PC-3 (cell line): Measurements from ENCODE around the gene CTTN.

ENCODE experiments used
- CTCF ChIP-seq: fragments of 300-600 bp; sonication (generic); conservative IDR thresholded peaks from 2 replicates; pipeline ENCODE4 v1.5.1; 2017; ENCODE audit warnings: antibody characterized with exemption, low read depth, mild to moderate bottlenecking, low read length
- EZH2 ChIP-seq: fragments of 300-600 bp; sonication (generic); IDR thresholded peaks from one replicate; pipeline ENCODE4 v1.6.1; 2017; ENCODE audit warnings: antibody characterized with exemption, mild to moderate bottlenecking, low read length; ENCODE audit not compliant: unreplicated experiment
- EZH2phosphoT487 ChIP-seq: fragments of 300-600 bp; sonication (generic); IDR thresholded peaks from 2 replicates; pipeline ENCODE4 v1.6.1; 2018; ENCODE audit warnings: mild to moderate bottlenecking, antibody characterized with exemption, low read length, borderline replicate concordance

DNA sequence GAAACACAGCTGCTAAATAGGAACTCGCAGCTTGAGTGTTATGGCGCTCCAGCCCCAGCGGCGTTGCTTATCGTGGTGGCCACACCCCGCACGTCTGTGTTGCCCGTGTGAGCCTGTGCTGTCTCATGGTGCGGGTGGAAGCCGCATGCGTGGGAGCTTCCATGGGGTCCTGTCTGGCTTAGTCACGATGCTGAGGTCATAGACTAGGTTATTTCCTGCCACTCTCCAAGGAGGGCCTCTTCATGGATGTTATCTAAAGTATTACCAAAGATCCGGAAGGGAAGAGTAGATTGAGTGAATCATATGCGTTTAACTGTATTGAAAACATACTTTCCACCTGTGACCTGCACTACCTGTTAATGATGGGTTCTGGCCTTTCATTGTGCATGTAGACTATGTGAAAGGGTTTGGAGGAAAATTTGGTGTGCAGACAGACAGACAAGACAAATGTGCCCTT is 21.7 kb downstream of the CTTN start:
- TF ChIP-seq CTCF = no peak
- TF ChIP-seq EZH2 = no peak
- no peak for TF ChIP-seq EZH2phosphoT487
